IMR-90 (cell line): ENCODE measurements around the gene PCDHGA8. TPM values are rescaled to one million over a fixed set of nuclear protein-coding genes. Genes with fewer than 3 reads are reported as not detected.
"Not testable (repeated sequence)": the region's sequence is repeated elsewhere in the genome, so short reads cannot be mapped to it uniquely, and the experiment has no call there.

Source experiments
- ATAC-seq: fragments of 200-7000 bp; cut with Tn5 transposase; 2 replicates; pipeline ENCODE4 v1.9.1; 2020; ENCODE audit warnings: low read depth, mild to moderate bottlenecking, moderate library complexity
- BruUV-seq: library from RNA; stranded (reverse); fragments of 400-500 nt; replicated peaks from 2 replicates; lab custom pipeline; 2021; lab: Mats Ljungman, UMichigan
- CTCF ChIA-PET: fragments of 300-600 bp; formaldehyde crosslinking; extraction: SDS; loops from one replicate; lab custom pipeline; 2021; ENCODE audit warnings: antibody characterized with exemption; lab: Yijun Ruan, JAX
- POLR2A ChIA-PET: fragments of 300-600 bp; sonication (Branson Sonifier 250); formaldehyde crosslinking; loops from one replicate; lab custom pipeline; 2022; ENCODE audit warnings: antibody characterized with exemption; ENCODE audit not compliant: unreplicated experiment; lab: Charles Lee
- DNase-seq: peaks from one replicate; pipeline ENCODE4 v3.0.0; 2013
- H2AFZ ChIP-seq: replicated peaks from 2 replicates; pipeline ENCODE3; 2013; ENCODE audit warnings: low read length, mild to moderate bottlenecking; ENCODE audit not compliant: poor library complexity
- H2AK5ac ChIP-seq: 2 replicates; pipeline ENCODE4 v1.6.1; 2013; ENCODE audit warnings: low read depth, low read length, inconsistent platforms
- H2AK9ac ChIP-seq: replicated peaks from 2 replicates; pipeline ENCODE3; 2013; ENCODE audit warnings: mild to moderate bottlenecking, low read depth, low read length, moderate library complexity; ENCODE audit not compliant: poor library complexity
- H2BK120ac ChIP-seq: 2 replicates; pipeline ENCODE4 v1.6.1; 2013; ENCODE audit warnings: low read depth, low read length, inconsistent platforms
- H2BK15ac ChIP-seq: 3 replicates; pipeline ENCODE4 v1.6.1; 2013; ENCODE audit warnings: low read depth, low read length, inconsistent platforms
- H2BK20ac ChIP-seq: 2 replicates; pipeline ENCODE4 v1.6.1; 2013; ENCODE audit warnings: low read depth, mild to moderate bottlenecking, inconsistent platforms, low read length, moderate library complexity
- H2BK5ac ChIP-seq: 2 replicates; pipeline ENCODE4 v1.6.1; 2013; ENCODE audit warnings: mild to moderate bottlenecking, low read depth, low read length, inconsistent platforms; ENCODE audit not compliant: poor library complexity, severe bottlenecking
- H3K14ac ChIP-seq: replicated peaks from 2 replicates; pipeline ENCODE4 v1.6.1; 2013; ENCODE audit warnings: low read depth, low read length, inconsistent platforms
- H3K18ac ChIP-seq: 2 replicates; pipeline ENCODE4 v1.6.1; 2013; ENCODE audit warnings: low read depth, low read length, control low read depth
- H3K23ac ChIP-seq: 2 replicates; pipeline ENCODE4 v1.6.1; 2013; ENCODE audit warnings: low read depth, low read length, inconsistent platforms
- H3K27ac ChIP-seq: 2 replicates; pipeline ENCODE4 v1.5.1; 2013; ENCODE audit warnings: mild to moderate bottlenecking, control low read depth, low read length; ENCODE audit not compliant: insufficient read depth
- H3K27me3 ChIP-seq: 2 replicates; pipeline ENCODE4 v1.6.1; 2013; ENCODE audit warnings: low read length; ENCODE audit not compliant: control insufficient read depth, insufficient read depth
- H3K36me3 ChIP-seq: 2 replicates; pipeline ENCODE4 v1.6.1; 2013; ENCODE audit warnings: low read length, mixed read lengths; ENCODE audit not compliant: control insufficient read depth, insufficient read depth
- H3K4ac ChIP-seq: 2 replicates; pipeline ENCODE4 v1.6.1; 2013; ENCODE audit warnings: low read depth, low read length, inconsistent platforms
- H3K4me1 ChIP-seq: 2 replicates; pipeline ENCODE4 v1.6.1; 2013; ENCODE audit warnings: low read length, mixed read lengths; ENCODE audit not compliant: control insufficient read depth, insufficient read depth
- H3K4me2 ChIP-seq: 2 replicates; pipeline ENCODE4 v1.6.1; 2013; ENCODE audit warnings: low read depth, mild to moderate bottlenecking, control low read depth, low read length, moderate library complexity
- H3K4me3 ChIP-seq: 2 replicates; pipeline ENCODE4 v1.5.1; 2013; ENCODE audit warnings: low read depth, mild to moderate bottlenecking, control low read depth, low read length, moderate library complexity; ENCODE audit not compliant: insufficient read depth
- H3K56ac ChIP-seq: 2 replicates; pipeline ENCODE4 v1.6.1; 2013; ENCODE audit warnings: low read length, inconsistent platforms; ENCODE audit not compliant: insufficient read depth; ENCODE audit errors: extremely low read depth
- H3K79me1 ChIP-seq, 2 experiments: 2 replicates each; pipeline ENCODE4 v1.6.1; 2013; ENCODE audit warnings: low read length in 2 of 2, inconsistent platforms in 1 of 2, low read depth in 1 of 2
- H3K9ac ChIP-seq: 2 replicates; pipeline ENCODE4 v1.6.1; 2013; ENCODE audit warnings: low read depth, low read length, control low read depth
- H3K9me1 ChIP-seq: 2 replicates; pipeline ENCODE4 v1.6.1; 2013; ENCODE audit warnings: low read length, inconsistent platforms; ENCODE audit not compliant: insufficient read depth
- H3K9me3 ChIP-seq: 2 replicates; pipeline ENCODE4 v1.6.1; 2013; ENCODE audit warnings: low read length; ENCODE audit not compliant: control insufficient read depth, insufficient read depth
- H4K20me1 ChIP-seq: 2 replicates; pipeline ENCODE4 v1.6.1; 2013; ENCODE audit warnings: low read length, inconsistent platforms; ENCODE audit not compliant: insufficient read depth
- H4K5ac ChIP-seq: 2 replicates; pipeline ENCODE4 v1.6.1; 2013; ENCODE audit warnings: mild to moderate bottlenecking, low read depth, low read length, control low read depth
- H4K8ac ChIP-seq, 2 experiments: 2 replicates each; pipeline ENCODE4 v1.6.1; 2013; ENCODE audit warnings: low read depth in 2 of 2, low read length in 2 of 2, control low read depth in 1 of 2, inconsistent platforms in 1 of 2
- H4K91ac ChIP-seq: 2 replicates; pipeline ENCODE4 v1.6.1; 2013; ENCODE audit warnings: low read depth, low read length, inconsistent platforms; ENCODE audit not compliant: insufficient read depth
- RAD21 ChIP-seq: IDR thresholded peaks from 2 replicates; pipeline ENCODE4 v1.6.1; 2012; ENCODE audit warnings: low read length, improper control_type of control experiment
- SMC3 ChIP-seq: fragments of 150-350 bp; IDR thresholded peaks from 2 replicates; pipeline ENCODE4 v1.6.1; 2016; ENCODE audit warnings: low read depth, mild to moderate bottlenecking, antibody characterized with exemption, low read length, moderate library complexity
- WGBS, 2 experiments: methylation state at CpG; one replicate each; pipeline versions ENCODE4 v1.1.5 to v1.1.7; 2013; ENCODE audit warnings: missing lambda C conversion rate in 2 of 2; ENCODE audit not compliant: insufficient read length in 1 of 2; ENCODE audit errors: extremely low coverage in 2 of 2; 5-methylcytosine and 5-hydroxymethylcytosine counted together
- dilution Hi-C: fragments of 300-500 bp; cut with HindIII; formaldehyde crosslinking; loops from one replicate; pipeline ENCODE4 v1.14.3; 2018; ENCODE audit warnings: low sequenced_read_pairs; ENCODE audit not compliant: unreplicated experiment
- in situ Hi-C: fragments of 300-500 bp; cut with MboI; formaldehyde crosslinking; loops from 3 replicates; pipeline ENCODE4 v1.14.3; 2019; ENCODE audit warnings: low sequenced_read_pairs, inconsistent platforms, mixed read lengths
- intact Hi-C: fragments of 100-400 bp; cut with micrococcal nuclease; formaldehyde crosslinking; loops from 2 replicates; pipeline ENCODE4 v1.10.0; 2022
- polyA plus RNA-seq, 3 experiments: library from polyadenylated mRNA; depleted of rRNA; stranded (reverse); fragments of >200 nt; gene quantifications; 2 replicates each; pipeline ENCODE4 v1.2.3, GENCODE V29; 2012; ENCODE audit warnings: low replicate concordance in 1 of 3
- total RNA-seq: library from RNA; depleted of rRNA; stranded (reverse); fragments of >200 nt; gene quantifications from 2 replicates; pipeline ENCODE4 v1.2.3, GENCODE V29; 2012
- TF ChIP-seq, protein P1 (sequence below): conservative IDR thresholded peaks from 2 replicates; pipeline ENCODE4 v1.5.1; 2012; ENCODE audit warnings: mild to moderate bottlenecking, low read depth, low read length, improper control_type of control experiment

Gene PCDHGA8
- total and polyA plus RNA-seq, 2 of the 4 experiments (the other 2 are of a cell fraction): 0.89 to 2.0 TPM

GRCh38 chr5:141417494-141418172 lies 25.2 kb downstream of the PCDHGA8 start, which contains the start of gene PCDHGB7:
PCDHGB7 (plus strand) TSS chr5:141417677; CDS start chr5:141417860, 183 bp downstream.
- Histone ChIP-seq H3K36me3 (peaks cover 31% of the 10 kb centered on the region), H3K9me3 (peaks cover 56% of the 10 kb centered on the region), H3K4me3 (peak within 1 kb of the TSS; percentile 44), H2AFZ (peak within 1 kb of the TSS; percentile 76), H3K4me2 (peak within 1 kb of the TSS; percentile 71), H3K79me1 (peaks cover 20 to 24% of the 10 kb centered on the region in 2 experiments), H2AK5ac (peak within 1 kb of the TSS; percentile 16; the same call in 1 of the 2 replicates)
- H3K27me3 ChIP-seq, H3K9ac ChIP-seq, BruUV-seq, H2BK15ac ChIP-seq, H3K9me1 ChIP-seq, H4K91ac ChIP-seq, H4K5ac ChIP-seq, H2AK9ac ChIP-seq, dilution Hi-C loops, H4K20me1 ChIP-seq, H3K14ac ChIP-seq, H2BK5ac ChIP-seq, H3K56ac ChIP-seq, H3K4ac ChIP-seq, POLR2A ChIA-PET, H3K4me1 ChIP-seq, H4K8ac ChIP-seq, H3K18ac ChIP-seq, H3K23ac ChIP-seq, H2BK120ac ChIP-seq, H3K27ac ChIP-seq, H2BK20ac ChIP-seq: not testable (repeated sequence)
- intact Hi-C loops: loop anchor here (1.0 to 5.0 kb wide), 3 partner anchors 60 to 143 kb away; partner anchors contain the start of gene PCDHGC3
- peak; percentile 79 for DNase-seq
- peak; percentile 89 for ATAC-seq
- peak; percentile 70 for TF ChIP-seq SMC3
- TF ChIP-seq, protein P1, sequence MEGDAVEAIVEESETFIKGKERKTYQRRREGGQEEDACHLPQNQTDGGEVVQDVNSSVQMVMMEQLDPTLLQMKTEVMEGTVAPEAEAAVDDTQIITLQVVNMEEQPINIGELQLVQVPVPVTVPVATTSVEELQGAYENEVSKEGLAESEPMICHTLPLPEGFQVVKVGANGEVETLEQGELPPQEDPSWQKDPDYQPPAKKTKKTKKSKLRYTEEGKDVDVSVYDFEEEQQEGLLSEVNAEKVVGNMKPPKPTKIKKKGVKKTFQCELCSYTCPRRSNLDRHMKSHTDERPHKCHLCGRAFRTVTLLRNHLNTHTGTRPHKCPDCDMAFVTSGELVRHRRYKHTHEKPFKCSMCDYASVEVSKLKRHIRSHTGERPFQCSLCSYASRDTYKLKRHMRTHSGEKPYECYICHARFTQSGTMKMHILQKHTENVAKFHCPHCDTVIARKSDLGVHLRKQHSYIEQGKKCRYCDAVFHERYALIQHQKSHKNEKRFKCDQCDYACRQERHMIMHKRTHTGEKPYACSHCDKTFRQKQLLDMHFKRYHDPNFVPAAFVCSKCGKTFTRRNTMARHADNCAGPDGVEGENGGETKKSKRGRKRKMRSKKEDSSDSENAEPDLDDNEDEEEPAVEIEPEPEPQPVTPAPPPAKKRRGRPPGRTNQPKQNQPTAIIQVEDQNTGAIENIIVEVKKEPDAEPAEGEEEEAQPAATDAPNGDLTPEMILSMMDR: peak; percentile 77
- TF ChIP-seq RAD21: peak; percentile 84
- CTCF ChIA-PET: interaction anchor here (0.6 to 3.8 kb wide), 12 partner anchors 12 to 209 kb away, joined by 3 to 34 read pairs (median 4); partner anchors contain the start of gene PCDHGA12
- in situ Hi-C loops: loop anchor here (5.0 kb wide), 1 partner anchor 145 kb away; no protein-coding TSS in a partner anchor
- WGBS, 2 experiments: 23% methylated on average over 7 of the region's 47 CpGs; no CpG with 5 or more reads in 1 of the 2 experiments
